Measurements from ENCODE around the gene PSORS1C1.

- TF ChIP-seq RXRA (IDR thresholded peaks at IDR 0.05; ENCODE audit: borderline replicate concordance, low read depth) = no peak
- no peak for TF ChIP-seq SMC3 (IDR thresholded peaks at IDR 0.05; ENCODE audit: low read depth, low read length)
- no peak for TF ChIP-seq TAF1 (IDR thresholded peaks at IDR 0.05; ENCODE audit: borderline replicate concordance, low read depth, low read length)
- TF ChIP-seq MAX (IDR thresholded peaks at IDR 0.05; ENCODE audit: low read depth) = no peak
- no peak for TF ChIP-seq SIN3A (IDR thresholded peaks at IDR 0.05; ENCODE audit: borderline replicate concordance, low read depth, low read length)
- TF ChIP-seq YY1 (IDR thresholded peaks at IDR 0.05; ENCODE audit: low read depth) = no peak
- no peak for TF ChIP-seq EP300 (IDR thresholded peaks at IDR 0.05; ENCODE audit: borderline replicate concordance in 1 of 2, low read depth in 1 of 2, low read length in 1 of 2)
- TF ChIP-seq CTCF (IDR thresholded peaks at IDR 0.05) = no peak
- TF ChIP-seq POLR2AphosphoS5 (IDR thresholded peaks at IDR 0.05; ENCODE audit: low read depth, low read length) = no peak
- TF ChIP-seq TEAD4 (IDR thresholded peaks at IDR 0.05; ENCODE audit: borderline replicate concordance, insufficient read depth) = no peak
- no peak for TF ChIP-seq NRF1 (IDR thresholded peaks at IDR 0.05; ENCODE audit: low read depth, low read length)
- no peak for TF ChIP-seq USF2 (IDR thresholded peaks at IDR 0.05; ENCODE audit: borderline replicate concordance, low read depth, low read length)
- no peak for TF ChIP-seq JUND (IDR thresholded peaks at IDR 0.05)
- TF ChIP-seq EZH2phosphoT487 (IDR thresholded peaks at IDR 0.05; ENCODE audit: borderline replicate concordance, low read depth) = no peak
Observed at GRCh38 chr6:31110825-31111582, 3.6 kb upstream of the PSORS1C1 start.
